Fibroblast of villous mesenchyme (primary cell): ENCODE results near the gene PDPN. TPM values are rescaled to one million over a fixed set of nuclear protein-coding genes. Genes with fewer than 3 reads are reported as not detected.
A peak's percentile ranks its signal among the peaks of the same experiment; 100 is the strongest.

Experiments
- DNase-seq: peaks from one replicate; pipeline ENCODE4 v3.0.0-alpha.2; 2010; ENCODE audit warnings: low read depth
- H3K4me3 ChIP-seq: 2 replicates; pipeline ENCODE4 v1.5.1; 2011; ENCODE audit warnings: low read depth, mild to moderate bottlenecking, low read length
- total RNA-seq: library from RNA; depleted of rRNA; stranded (reverse); fragments of >200 nt; gene quantifications from 2 replicates; pipeline ENCODE4 v1.2.3, GENCODE V29; 2012
- TF ChIP-seq, protein P1 (sequence below): IDR thresholded peaks from 2 replicates; pipeline ENCODE4 v1.5.1; 2012; ENCODE audit warnings: low read depth, mild to moderate bottlenecking, low read length; ENCODE audit not compliant: insufficient read depth

Gene PDPN
- total RNA-seq, 1 donor, result 32.8 TPM

DNA sequence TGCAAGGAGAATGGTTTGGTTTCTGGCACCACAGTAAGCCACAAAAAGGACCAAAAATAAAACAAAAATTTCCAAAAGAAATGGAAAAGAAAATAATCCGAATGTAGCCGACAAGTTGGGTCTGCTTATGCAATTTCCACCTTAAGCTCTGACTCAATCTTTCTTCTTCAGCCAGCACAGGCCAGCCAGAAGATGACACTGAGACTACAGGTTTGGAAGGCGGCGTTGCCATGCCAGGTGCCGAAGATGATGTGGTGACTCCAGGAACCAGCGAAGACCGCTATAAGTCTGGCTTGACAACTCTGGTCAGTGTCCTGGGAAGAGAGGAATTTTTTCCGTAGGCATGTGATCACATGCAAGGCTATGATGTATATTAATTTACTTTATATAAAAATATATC lies 23.4 kb downstream of the PDPN start:
- TF ChIP-seq, protein P1, sequence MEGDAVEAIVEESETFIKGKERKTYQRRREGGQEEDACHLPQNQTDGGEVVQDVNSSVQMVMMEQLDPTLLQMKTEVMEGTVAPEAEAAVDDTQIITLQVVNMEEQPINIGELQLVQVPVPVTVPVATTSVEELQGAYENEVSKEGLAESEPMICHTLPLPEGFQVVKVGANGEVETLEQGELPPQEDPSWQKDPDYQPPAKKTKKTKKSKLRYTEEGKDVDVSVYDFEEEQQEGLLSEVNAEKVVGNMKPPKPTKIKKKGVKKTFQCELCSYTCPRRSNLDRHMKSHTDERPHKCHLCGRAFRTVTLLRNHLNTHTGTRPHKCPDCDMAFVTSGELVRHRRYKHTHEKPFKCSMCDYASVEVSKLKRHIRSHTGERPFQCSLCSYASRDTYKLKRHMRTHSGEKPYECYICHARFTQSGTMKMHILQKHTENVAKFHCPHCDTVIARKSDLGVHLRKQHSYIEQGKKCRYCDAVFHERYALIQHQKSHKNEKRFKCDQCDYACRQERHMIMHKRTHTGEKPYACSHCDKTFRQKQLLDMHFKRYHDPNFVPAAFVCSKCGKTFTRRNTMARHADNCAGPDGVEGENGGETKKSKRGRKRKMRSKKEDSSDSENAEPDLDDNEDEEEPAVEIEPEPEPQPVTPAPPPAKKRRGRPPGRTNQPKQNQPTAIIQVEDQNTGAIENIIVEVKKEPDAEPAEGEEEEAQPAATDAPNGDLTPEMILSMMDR, result no peak
- no peak for DNase-seq
- no peak overlapping the region for H3K4me3 ChIP-seq

DNA sequence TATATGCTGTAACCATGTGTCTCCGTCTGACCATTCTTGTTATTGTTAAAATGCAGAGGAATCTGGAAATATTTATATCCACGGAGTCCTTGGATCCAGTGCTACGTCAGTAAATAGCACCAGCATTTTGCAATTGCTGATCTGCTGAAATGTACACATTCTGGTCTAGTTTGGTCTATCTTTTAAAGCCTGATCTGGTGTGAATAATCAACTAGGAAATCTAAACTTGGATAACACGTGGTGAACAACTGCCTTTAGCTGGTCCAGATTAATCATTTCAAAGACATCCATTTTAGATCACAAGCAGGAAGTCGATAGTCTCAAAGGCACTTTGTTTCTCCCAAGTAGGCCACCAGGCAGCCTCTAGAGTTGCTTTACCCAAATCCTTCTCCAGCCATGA lies 32.6 kb downstream of the PDPN start:
- TF ChIP-seq, protein P1, result no peak
- DNase-seq, result peak; percentile 96
- no peak overlapping the region for H3K4me3 ChIP-seq

DNA sequence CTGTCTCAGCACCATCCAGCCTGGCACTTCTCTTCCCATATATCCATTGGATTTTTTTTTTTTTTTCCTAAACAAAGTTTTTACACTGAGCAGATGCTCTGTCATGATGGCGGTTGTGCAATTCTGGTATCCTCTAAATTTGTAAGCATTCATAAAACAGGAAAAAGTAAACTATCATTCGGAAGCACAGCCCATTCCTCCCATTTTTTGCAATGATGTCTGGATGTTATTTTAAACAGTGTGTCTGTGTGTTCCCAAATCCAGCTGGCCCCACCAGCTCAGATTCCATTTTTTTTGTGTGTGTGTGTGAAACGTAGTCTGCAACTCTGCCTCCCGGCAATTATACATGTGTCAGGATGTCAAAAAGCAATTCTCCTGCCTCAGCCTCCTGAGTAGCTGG lies 33.5 kb downstream of the PDPN start:
- TF ChIP-seq, protein P1, result no peak
- DNase-seq, result peak; percentile 98
- no peak overlapping the region for H3K4me3 ChIP-seq

DNA sequence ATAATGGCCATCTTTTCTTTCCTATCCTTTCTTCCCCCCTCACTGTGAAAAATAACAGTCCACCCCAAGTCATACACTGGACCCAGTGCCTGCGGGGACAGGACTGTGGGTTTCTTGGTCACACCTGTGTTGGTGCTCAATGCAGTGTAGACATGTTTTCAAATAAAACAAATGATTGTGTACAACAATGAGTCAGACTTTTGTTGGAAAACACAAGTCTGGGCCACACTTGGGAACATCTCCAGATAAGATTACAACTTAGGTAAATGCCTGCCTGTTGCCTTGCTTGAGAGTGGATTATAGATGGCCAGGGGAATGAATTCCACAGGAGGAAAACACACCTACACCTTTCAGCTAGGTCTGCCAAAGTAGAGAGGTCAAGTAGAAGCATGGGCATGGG lies 34.1 kb downstream of the PDPN start:
- no peak overlapping the region for H3K4me3 ChIP-seq
- peak; percentile 59 for DNase-seq
- TF ChIP-seq, protein P1, result no peak

DNA sequence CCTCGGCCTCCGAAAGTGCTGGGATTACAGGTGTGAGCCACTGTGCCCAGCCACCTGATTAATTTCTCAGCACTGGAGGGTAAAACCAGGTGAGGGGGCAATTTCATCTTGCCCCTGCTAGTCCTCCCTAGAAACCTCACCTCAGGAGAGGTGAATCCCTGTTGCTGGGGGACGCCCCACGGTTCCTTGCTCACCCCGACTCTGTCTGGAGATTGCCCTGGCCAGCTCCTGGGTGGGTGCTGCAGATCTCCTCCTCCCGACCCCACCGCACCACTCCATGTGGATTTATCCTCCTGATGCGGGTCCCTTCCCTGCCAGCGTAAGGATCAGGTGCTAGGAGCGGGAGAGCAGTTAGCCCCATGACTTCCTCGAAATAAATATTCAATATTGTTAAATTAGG lies 34.9 kb downstream of the PDPN start:
- TF ChIP-seq, protein P1, result no peak
- no peak overlapping the region for H3K4me3 ChIP-seq
- no peak for DNase-seq

DNA sequence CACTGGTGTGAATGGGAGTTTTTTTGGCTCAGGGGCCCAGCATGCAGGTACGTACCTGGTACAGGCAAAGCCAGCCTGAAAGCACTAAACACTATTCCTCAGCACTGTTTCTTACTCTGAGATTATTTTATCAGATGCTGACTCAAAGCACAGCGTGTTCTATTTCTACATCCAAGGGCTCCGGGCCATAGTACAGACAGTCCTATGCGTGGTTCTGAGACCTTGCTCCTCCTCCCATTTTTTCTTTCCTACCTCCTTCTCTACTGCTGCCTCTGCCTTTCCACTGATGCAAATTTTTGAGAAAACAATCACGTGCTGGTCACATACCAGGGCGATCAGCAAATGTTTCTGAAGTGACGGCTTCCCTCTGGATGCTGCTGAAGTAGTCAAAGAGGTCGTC lies 36.3 kb downstream of the PDPN start:
- peak; percentile 91 for DNase-seq
- H3K4me3 ChIP-seq, result no peak overlapping the region
- TF ChIP-seq, protein P1, result no peak

DNA sequence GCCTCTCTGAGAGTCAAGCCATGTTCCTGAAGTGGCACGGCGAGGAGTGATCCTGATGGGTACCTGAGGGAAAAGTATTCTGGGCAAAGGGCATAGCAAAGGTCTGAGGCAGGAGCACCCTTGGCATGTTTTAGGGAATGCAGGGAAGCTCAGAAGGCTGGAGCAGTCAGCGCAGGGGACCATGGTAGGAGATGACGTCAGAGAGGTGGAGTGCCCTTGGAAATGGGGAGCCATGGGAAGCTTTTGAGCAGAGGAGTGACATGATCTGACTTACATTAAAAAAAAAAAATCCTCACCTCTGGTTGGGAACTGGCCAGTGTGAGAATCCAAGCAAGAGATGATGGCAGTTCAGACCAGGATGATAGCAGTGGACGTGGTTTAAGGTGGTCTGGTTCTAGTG lies 37.2 kb downstream of the PDPN start:
- H3K4me3 ChIP-seq, result no peak overlapping the region
- no peak for DNase-seq
- TF ChIP-seq, protein P1, result no peak
